HAP-1 (cell line): ENCODE data around the gene ZDHHC11B.
"Not testable (repeated sequence)": the region's sequence is repeated elsewhere in the genome, so short reads cannot be mapped to it uniquely, and the experiment has no call there.

Experiments used
- DNase-seq, 2 experiments: peaks; one replicate each; pipeline ENCODE4 v3.0.0-alpha.2; 2016 to 2020; ENCODE audit warnings: low spot score in 2 of 2
- H3K27me3 ChIP-seq: fragments of 250-450 bp; sonication (Bioruptor Pico); 2 replicates; pipeline ENCODE4 v1.5.1; 2020; ENCODE audit warnings: low read depth, mild to moderate bottlenecking, moderate library complexity
- H3K36me3 ChIP-seq: fragments of 250-450 bp; sonication (Bioruptor Pico); replicated peaks from 2 replicates; pipeline ENCODE4 v1.5.1; 2020; ENCODE audit warnings: mild to moderate bottlenecking
- H3K4me1 ChIP-seq: fragments of 250-450 bp; sonication (Bioruptor Pico); 2 replicates; pipeline ENCODE4 v1.5.1; 2020; ENCODE audit warnings: mild to moderate bottlenecking
- H3K4me3 ChIP-seq: fragments of 250-450 bp; sonication (Bioruptor Pico); 2 replicates; pipeline ENCODE4 v1.5.1; 2020; ENCODE audit warnings: mild to moderate bottlenecking, moderate library complexity
- H3K9me3 ChIP-seq: fragments of 250-450 bp; sonication (Bioruptor Pico); 2 replicates; pipeline ENCODE4 v1.5.1; 2020; ENCODE audit warnings: mild to moderate bottlenecking, moderate library complexity
- in situ Hi-C: fragments of 300-500 bp; cut with MboI; formaldehyde crosslinking; loops from 3 replicates; pipeline ENCODE4 v1.14.3; 2020; ENCODE audit warnings: low sequenced_read_pairs, inconsistent platforms, mixed read lengths

ZDHHC11B gene

DNA sequence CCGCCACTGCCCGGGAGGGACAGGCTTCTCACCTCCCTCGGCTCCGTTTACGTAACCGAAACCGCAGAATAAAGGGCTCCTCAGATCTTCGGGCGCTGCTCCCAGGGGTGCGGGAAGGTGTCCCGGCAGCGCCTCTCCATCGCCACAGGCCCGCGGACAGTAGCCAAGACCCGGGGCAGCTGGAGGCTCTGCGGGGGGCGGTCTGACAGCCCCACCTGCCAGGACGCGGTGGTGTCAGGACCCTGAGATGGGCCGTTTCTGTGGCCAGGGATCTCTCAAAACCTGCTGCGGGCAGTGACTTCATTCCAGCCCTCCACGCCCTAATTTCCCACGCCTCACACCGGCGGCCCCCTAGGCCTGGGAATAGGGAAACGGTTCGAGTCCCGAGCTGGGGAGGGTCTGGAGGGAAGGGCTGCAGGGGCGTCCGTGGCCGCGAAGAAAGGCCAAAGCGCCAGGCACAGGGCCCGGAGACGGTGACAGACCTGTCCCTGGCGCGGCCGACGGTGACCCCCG, 91.9 kb downstream of the ZDHHC11B start:
- DNase-seq = peak; percentile 31 to 48

DNA sequence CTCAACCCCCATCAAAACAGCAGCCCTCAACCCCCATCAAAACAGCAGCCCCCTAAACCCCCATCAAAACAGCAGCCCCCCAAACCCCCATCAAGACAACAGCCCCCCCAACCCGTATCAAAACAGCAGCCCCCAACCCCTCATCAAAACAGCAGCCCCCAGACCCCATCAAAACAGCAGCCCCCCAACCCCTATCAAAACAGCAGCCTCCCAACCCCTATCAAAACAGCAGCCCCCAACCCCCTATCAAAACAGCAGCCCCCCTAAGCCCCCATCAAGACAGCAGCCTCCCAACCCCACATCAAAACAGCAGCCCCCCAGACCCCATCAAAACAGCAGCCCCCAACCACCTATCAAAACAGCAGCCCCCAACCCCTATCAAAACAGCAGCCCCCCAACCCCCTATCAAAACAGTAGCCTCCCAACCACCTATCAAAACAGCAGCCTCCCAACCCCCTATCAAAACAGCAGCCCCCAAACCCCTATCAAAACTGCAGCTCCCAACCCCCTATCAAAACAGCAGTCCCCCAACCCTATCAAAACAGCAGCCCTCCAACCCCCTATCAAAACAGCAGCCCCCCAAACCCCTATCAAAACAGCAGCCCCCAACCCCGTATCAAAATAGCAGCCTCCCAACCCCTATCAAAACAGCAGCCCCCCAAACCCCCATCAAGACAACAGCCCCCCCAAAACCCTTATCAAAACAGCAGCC, 92.6 kb downstream of the ZDHHC11B start:
- Histone ChIP-seq H3K4me1 (no peaks in the 10 kb centered on the region), H3K4me3 (peak overlapping the region; percentile 40), H3K9me3 (no peaks in the 10 kb centered on the region), H3K27me3 (no peaks in the 10 kb centered on the region), H3K36me3 (no peaks in the 10 kb centered on the region)
- in situ Hi-C loops = no loop called here
- DNase-seq = no peak

More for the DNA sequence above, 91.9 kb downstream of the ZDHHC11B start:
- peak overlapping the region; percentile 40 for H3K4me3 ChIP-seq
- H3K9me3 ChIP-seq, in situ Hi-C loops, H3K36me3 ChIP-seq, H3K27me3 ChIP-seq, H3K4me1 ChIP-seq: not testable (repeated sequence)

DNA sequence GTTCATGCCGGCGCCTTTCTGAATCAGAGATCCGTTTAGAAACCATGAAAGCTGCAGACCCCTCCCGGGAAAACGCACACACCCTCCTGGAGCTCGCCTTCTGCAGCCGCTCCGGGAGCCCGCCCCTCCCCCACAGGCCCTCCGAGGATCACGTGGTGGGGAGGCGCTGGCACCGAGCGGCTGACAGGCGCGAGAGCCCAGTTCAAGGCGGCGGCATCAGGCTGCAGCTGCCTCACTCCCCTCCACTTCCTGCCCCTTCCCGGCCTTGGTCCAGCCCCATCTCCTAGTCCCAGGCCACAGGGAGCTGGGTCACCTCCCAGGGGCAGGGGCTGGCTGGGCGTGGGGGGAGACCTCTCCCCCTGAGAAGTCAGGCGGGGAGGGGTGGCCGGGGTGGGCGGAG, 93.5 kb downstream of the ZDHHC11B start:
- in situ Hi-C loops, H3K36me3 ChIP-seq, H3K9me3 ChIP-seq: not testable (repeated sequence)

DNA sequence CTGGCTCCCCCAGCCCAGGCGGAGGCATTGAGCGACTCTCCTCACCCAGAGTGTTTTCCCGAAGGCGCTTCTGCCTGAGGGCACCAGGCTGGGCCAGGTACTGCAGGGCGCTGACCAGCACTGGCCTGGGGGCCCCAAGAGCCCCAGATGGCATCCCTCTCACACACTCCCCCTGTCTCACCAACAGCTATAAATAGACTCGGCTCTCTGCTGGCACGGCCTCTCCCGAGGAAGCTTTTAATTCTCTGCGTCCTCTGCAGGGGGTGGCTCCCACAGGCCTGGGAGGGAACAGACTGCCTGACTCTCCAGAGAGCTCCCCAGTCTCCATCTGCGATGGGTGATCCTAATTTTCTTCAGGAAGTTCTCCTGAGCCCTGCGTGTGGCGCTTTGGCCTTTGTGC, 94.2 kb downstream of the ZDHHC11B start:
- DNase-seq, in situ Hi-C loops, H3K4me3 ChIP-seq, H3K36me3 ChIP-seq, H3K27me3 ChIP-seq, H3K9me3 ChIP-seq, H3K4me1 ChIP-seq: not testable (repeated sequence)

More for the DNA sequence above, 93.5 kb downstream of the ZDHHC11B start:
- DNase-seq, H3K27me3 ChIP-seq, H3K4me1 ChIP-seq, H3K4me3 ChIP-seq: not testable (repeated sequence)

DNA sequence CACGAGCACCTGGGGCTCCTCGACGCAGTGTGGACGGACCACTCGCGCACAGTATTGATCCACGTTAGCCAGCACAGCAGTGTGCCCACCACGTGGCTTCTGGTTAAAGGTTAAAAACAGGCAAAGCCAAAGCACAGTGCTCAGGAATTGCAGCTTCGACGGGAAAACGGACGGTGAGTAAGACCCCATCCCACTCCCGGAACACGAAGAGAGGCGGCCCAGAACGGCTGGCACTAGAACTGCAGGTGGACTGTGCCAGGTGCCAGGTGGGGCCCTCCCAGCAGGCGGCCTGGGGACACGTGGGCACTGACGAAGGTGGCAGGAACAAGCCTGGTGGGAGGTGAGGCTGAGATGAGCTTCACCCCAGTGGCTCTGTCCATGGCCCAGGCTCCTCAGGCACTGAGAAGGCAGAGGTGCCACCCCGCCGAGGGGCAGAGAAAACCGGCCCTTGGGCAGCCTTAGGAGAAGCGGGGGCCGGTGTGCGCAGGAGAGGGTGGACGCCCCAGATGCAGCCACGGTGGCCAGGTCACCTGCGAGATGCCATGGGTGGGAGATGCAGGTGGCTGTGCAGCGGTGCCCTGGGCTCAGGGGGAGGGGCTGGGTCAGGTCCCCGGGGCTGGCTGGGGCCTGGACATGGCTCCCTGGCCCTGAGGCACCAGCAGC, 96.0 kb downstream of the ZDHHC11B start:
- DNase-seq, H3K36me3 ChIP-seq, H3K4me1 ChIP-seq, H3K27me3 ChIP-seq, H3K9me3 ChIP-seq, in situ Hi-C loops, H3K4me3 ChIP-seq: not testable (repeated sequence)

DNA sequence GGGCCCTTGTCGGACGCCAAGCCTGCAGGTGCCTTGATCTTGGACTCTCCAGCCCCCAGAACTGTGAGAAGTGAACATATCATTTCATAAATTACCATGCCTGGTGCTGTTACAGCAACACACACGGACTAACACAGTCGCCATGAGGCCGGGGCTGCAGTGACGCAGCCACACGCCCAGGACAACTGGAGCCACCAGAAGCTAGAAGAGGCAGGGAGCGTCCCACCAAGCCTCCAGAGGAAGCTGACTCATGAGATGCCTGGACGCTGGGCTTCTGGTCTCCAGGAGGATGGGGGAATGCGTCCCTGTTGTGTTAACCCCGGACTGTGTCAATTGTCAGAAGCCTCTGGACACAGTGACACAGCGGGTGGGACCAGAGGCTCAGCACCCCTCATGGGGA, 97.6 kb downstream of the ZDHHC11B start:
- H3K9me3 ChIP-seq, DNase-seq, H3K27me3 ChIP-seq, H3K4me3 ChIP-seq, in situ Hi-C loops, H3K4me1 ChIP-seq, H3K36me3 ChIP-seq: not testable (repeated sequence)

GRCh38 chr5:686172-686523, 98.4 kb downstream of the ZDHHC11B start:
- in situ Hi-C loops, H3K9me3 ChIP-seq, H3K4me3 ChIP-seq, H3K4me1 ChIP-seq, H3K27me3 ChIP-seq, H3K36me3 ChIP-seq: not testable (repeated sequence)
- DNase-seq = peak in 1 of 2 experiments; percentile 7

DNA sequence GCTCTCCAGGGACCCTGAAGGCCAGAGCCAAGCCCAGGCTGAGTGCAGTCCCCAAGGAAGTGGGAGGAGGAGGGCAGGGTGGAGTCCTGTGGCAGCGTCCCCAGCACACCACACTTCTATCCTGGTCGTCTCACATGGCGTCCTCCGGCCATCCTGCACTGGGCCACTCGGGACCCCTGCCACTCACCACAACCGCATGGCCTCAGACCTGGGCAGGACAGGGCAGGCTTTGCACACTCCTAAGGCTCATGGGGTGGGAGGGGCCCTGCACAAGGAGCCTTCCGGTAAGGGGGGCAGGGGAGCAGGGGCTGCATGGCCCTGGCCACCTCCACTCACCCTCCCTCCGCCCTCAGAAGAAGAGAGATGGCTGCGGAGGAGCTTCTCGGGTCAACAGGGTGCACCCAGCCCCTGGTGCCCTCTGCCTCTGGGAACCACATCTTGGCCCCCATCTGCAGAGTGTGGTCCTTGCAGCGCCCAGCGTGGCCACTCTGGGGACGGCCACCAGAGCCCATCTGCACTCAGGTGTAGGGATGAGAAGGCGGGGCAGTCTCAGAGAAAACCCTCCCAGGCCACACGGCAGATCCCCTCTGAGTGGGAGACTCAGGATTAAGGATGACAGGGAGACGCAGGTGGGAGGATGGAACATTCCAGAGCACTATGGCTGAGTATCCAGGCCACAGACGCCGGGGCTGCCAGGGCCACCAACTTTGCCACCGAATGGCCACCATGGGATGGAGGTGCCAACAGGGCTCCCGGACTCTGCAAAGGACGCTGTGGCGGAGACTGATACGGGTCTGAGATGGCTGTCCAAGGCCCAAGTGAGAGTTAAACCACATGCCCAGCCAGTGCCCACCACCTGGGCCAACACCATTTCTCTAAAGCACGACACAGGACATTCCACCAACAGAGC, 99.0 kb downstream of the ZDHHC11B start:
- Histone ChIP-seq H3K9me3 (no peaks in the 10 kb centered on the region), H3K4me3 (no peak overlapping the region), H3K27me3 (no peaks in the 10 kb centered on the region), H3K4me1 (no peaks in the 10 kb centered on the region), H3K36me3 (no peaks in the 10 kb centered on the region)
- in situ Hi-C loops = no loop called here
- no peak for DNase-seq

GRCh38 chr5:684751-685216, 99.7 kb downstream of the ZDHHC11B start:
- H3K36me3 ChIP-seq = no peaks in the 10 kb centered on the region
- DNase-seq = no peak
- in situ Hi-C loops = loop anchor here (5.0 kb wide), 1 partner anchor 93 kb away; no protein-coding TSS in a partner anchor
- H3K27me3 ChIP-seq = no peaks in the 10 kb centered on the region
- H3K4me1 ChIP-seq = no peaks in the 10 kb centered on the region
- H3K4me3 ChIP-seq = no peak overlapping the region
- no peaks in the 10 kb centered on the region for H3K9me3 ChIP-seq

GRCh38 chr5:683551-684481, 100.7 kb downstream of the ZDHHC11B start:
- in situ Hi-C loops = loop anchor here (5.0 kb wide), 1 partner anchor 93 kb away; no protein-coding TSS in a partner anchor
- DNase-seq = no peak
- H3K36me3 ChIP-seq = no peaks in the 10 kb centered on the region
- H3K4me3 ChIP-seq = no peak overlapping the region
- no peaks in the 10 kb centered on the region for H3K27me3 ChIP-seq
- no peaks in the 10 kb centered on the region for H3K9me3 ChIP-seq
- no peaks in the 10 kb centered on the region for H3K4me1 ChIP-seq

GRCh38 chr5:682651-683358, 101.7 kb downstream of the ZDHHC11B start:
- H3K27me3 ChIP-seq, H3K9me3 ChIP-seq, DNase-seq, H3K4me1 ChIP-seq, H3K4me3 ChIP-seq, H3K36me3 ChIP-seq: not testable (repeated sequence)
- in situ Hi-C loops = loop anchor here (5.0 kb wide), 1 partner anchor 94 kb away; no protein-coding TSS in a partner anchor

DNA sequence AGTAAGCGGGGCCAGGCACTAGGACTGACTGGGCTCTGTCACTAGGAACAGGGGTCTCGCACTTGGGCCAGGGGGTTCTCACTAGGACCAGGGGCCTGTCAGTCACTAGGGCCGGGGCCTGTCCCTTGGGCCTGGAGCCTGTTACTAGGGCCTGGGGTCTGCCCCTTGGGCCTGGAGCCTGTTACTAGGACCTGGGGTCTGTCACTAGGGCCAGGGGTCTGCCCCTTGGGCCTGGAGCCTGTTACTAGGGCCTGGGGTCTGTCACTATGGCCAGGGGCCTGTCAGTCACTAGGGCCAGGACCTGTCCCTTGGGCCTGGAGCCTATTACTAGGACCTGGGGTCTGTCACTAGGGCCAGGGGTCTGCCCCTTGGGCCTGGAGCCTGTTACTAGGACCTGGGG, 102.3 kb downstream of the ZDHHC11B start:
- H3K4me3 ChIP-seq, H3K27me3 ChIP-seq, H3K4me1 ChIP-seq, H3K36me3 ChIP-seq, H3K9me3 ChIP-seq, DNase-seq: not testable (repeated sequence)
- in situ Hi-C loops = loop anchor here (5.0 kb wide), 1 partner anchor 95 kb away; no protein-coding TSS in a partner anchor
